Testis (tissue), 2 donors: ENCODE data around the gene DMBT1.

Source experiments
- POLR2A ChIP-seq: fragments of 450-650 bp; IDR thresholded peaks from one replicate; pipeline ENCODE4 v1.6.1; 2017; ENCODE audit warnings: antibody characterized with exemption, mild to moderate bottlenecking, moderate library complexity
- TF ChIP-seq, protein P1 (sequence below), 3 experiments: fragments of 450-650 bp in 2 of 3; fragments of 200-600 bp in 1 of 3; sonication (generic) in 1 of 3; IDR thresholded peaks; one replicate each; pipeline ENCODE4 v1.5.1; 2016 to 2019; ENCODE audit warnings: antibody characterized with exemption in 3 of 3, mild to moderate bottlenecking in 2 of 3, moderate library complexity in 1 of 3

DNA sequence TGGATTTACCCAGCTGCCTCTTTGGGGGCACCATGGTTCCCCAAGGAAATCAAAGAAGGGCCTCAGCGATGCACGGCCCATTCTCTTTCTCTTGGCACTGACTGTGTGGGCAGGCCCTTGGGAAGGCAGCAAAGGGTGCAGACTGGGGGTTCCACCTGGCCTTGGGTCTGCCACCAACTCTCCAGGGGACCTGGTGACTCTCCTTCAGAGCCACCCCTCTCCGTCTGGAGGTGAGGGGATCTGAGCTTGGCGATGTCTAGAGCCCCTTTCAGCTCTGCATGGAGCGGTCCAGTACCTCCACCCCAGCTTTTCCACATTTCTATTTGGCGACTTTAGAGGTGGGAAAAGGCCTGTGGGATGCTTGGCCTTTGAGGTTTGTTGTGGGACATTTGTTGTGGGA lies 70.0 kb downstream of the DMBT1 start:
- TF ChIP-seq, protein P1, sequence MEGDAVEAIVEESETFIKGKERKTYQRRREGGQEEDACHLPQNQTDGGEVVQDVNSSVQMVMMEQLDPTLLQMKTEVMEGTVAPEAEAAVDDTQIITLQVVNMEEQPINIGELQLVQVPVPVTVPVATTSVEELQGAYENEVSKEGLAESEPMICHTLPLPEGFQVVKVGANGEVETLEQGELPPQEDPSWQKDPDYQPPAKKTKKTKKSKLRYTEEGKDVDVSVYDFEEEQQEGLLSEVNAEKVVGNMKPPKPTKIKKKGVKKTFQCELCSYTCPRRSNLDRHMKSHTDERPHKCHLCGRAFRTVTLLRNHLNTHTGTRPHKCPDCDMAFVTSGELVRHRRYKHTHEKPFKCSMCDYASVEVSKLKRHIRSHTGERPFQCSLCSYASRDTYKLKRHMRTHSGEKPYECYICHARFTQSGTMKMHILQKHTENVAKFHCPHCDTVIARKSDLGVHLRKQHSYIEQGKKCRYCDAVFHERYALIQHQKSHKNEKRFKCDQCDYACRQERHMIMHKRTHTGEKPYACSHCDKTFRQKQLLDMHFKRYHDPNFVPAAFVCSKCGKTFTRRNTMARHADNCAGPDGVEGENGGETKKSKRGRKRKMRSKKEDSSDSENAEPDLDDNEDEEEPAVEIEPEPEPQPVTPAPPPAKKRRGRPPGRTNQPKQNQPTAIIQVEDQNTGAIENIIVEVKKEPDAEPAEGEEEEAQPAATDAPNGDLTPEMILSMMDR (IDR thresholded peaks at IDR 0.05), result no peak
- no peak for TF ChIP-seq POLR2A
